NCI-H2081 treated with DMSO at 0.1 percent for 48 hours (cell line): ENCODE data around the gene CLEC2L.

Experiments used
- DNase-seq: peaks from one replicate; lab custom pipeline; 2025; lab: John Stamatoyannopoulos, UW

CLEC2L gene

DNA sequence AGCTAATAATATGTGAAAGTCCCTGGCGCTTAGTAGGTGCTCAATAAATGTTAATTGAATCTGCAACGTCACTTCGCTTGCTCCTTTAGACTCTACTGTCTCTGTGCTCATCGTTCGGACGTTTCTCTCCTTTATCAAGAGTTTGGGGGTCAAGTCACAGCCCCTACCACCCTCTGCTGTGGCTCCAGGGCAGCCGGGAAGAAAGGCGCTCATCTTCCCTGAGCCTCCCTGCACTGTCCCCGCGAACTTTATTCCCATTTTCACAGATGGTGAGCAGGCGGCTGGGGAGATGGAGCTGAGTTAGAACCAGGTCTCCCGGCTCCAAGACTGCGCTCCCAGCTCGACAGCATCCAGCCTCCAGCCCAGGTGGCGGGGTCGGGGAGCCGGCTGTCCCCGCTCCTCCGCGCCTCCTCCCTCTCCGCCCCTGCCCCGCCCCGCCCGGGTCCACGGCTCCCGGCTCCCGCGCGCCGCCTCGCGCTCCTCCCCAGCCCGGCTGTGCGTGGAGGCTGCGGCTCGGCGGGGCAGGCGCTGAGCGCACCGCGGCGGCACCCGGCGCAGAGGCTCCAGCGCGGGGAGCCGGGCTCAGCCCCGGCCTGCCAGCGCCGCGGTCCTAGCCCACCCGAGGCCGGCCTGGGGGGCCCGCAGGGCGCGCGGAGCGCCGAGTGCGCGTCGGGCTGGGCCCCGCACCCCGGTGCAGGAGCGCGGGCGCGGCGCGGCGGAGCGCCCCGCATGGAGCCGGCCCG, at the start of gene CLEC2L:
Gene CLEC2L, plus strand, starts transcription at position 487 of the 743 bp plus-strand sequence. Its CDS starts 243 bp downstream, at position 730.
- DNase-seq, result no peak

GRCh38 chr7:139476139-139476538, 47.3 kb upstream of the CLEC2L start:
- DNase-seq, result no peak

GRCh38 chr7:139476891-139477290, 46.6 kb upstream of the CLEC2L start:
- no peak for DNase-seq

DNA sequence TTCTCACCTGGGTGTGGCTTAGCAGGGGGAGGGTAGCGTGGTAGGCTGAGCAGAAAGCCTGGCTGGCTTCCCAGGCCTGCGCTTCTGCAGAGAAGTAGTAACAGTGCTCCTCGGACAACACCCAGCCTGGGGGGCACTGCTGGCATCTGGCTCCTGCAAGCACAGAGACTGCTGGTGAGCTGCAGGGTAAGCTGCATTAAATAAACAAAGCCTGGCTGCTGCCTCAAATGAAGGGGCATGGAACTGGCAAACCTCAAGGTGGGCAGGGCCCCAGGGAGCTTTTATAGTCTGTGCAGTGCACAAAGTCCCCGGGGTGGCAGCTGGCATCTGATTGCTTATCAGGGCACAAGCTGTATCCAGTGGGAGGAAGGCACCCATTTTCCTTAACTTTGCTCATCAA, 43.9 kb upstream of the CLEC2L start:
- no peak for DNase-seq

DNA sequence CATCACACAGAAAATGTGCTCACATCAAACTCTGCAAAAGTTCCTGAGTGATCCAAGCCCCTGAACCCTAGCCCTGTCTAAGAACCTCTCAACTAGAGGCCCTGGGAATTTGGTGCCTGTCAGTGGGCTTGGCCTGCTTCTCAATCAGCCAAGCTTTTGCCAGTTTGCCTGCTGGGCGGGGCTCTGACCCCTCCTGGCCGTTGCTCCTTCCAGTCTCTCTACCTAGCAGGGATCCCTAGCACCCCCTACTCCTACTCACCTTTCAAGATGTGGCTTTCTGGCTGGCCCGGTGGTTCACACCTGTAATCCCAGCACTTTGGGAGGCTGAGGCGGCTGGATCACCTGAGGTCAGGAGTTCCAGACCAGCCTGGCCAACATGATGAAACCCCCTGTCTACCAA, 42.1 kb upstream of the CLEC2L start:
- no peak for DNase-seq

DNA sequence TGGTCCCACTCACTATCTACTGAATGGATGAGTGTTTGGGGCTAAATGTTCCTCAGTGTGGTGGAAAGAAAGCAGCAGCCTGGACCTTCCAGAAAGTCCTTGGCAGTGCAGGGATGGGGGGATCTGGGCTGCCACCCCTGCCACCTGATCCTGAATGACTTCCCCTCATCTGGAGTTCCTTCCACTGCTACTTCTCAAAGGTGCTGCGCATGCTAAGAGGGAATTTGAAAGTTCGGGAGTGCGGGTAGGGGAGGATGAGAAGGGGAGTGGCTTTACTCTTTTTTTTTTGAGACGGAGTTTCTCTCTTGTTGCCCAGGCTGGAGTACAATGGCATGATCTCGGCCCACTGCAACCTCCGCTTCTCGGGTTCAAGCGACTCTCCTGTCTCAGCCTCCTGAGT, 41.4 kb upstream of the CLEC2L start:
- DNase-seq, result no peak

DNA sequence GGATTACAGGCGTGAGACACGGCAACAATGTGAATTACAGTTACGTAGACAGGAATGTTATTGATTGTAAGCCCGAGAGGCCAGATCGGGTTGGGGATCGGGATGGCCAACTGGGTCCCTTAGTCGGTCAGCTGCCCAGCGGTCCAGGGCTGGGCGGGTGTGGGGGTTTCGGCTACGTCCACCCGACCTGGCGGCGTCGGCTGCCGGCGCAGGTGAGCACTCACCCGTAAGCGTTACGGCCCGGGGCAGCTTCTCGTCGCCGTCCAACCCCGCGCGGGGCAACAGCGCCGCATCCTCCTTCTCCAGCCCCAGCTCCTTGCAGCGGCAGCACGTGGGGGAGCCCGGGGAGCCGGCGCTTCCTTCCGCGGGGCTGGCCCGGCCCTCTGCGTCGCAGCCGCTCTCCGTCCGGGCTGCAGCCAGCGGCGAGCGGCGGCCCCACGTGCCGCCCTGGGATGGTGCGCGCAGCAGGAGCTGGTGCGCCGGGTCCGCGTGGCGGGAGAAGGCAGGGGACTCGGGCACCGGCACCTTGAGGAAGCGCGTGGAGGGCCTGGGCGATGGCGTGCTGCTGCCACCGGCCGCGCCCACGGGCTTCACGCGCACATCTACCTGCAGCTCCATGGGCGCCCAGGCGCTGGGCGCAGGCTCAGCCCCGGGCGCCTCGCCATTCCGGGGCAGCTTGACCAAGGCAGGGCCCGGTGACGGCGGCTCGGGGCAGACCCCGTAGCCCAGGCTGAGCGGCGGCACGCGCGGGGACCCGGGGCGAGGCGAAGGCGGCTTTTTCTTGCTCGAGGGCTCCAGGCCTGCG, 40.6 kb upstream of the CLEC2L start:
- DNase-seq, result no peak

GRCh38 chr7:139487366-139488080, 36.0 kb upstream of the CLEC2L start:
- no peak for DNase-seq

DNA sequence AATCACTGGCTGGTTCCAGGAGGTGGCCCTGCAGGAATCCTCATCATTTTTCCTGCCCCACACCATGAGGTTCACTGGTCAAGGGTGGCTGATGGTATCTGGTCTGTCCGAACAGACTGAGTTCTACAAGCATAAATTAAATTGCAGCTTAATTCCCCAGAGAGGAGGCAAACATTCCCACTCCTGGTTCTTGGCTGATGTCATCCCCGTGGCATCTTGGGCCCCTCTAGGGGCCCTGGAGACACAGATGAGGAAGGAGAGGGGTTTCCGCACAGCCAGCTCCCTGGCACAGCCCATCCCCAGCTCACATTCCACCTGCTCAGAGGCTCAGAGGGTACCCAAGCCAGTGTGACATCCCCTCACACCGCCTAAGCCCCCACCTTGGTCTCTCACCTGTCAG, 34.7 kb upstream of the CLEC2L start:
- DNase-seq, result no peak

DNA sequence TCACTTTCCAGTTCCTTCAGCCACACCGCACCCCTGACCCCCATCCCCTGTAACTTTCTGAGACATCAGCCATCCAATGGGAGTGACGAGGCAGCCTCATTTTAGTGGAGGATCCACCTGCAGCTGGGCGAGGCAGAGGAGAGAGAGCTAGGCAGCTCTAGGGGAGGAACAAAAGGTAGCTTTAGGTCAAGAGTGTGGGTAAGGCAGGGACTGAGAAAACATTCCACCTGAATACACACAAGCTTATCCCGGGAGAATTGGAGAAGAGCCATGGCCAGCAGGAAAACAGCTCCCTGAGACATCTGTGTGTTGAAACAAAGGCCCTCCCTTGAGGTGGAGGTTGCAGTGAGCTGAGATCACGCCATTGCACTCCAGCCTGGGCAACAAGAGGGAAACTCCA, 33.4 kb upstream of the CLEC2L start:
- DNase-seq, result no peak

DNA sequence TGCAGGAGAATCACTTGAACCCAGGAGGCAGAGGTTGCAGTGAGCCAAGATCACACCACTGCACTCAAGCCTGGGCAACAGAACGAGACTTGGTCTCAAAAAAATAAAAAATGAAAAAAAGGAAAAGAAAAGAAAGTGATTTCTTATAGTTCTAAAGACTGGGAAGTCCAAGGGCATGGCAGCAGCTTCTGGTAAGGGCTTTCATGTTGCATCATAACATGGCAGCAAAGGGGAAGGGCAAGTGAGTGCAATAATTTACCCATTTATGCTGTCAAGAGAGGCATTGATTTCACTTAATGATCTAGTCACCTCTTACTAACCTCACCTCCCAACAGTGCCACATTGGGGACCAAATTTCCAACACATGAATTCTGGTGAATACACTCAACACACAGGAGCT, 31.2 kb upstream of the CLEC2L start:
- DNase-seq, result no peak

DNA sequence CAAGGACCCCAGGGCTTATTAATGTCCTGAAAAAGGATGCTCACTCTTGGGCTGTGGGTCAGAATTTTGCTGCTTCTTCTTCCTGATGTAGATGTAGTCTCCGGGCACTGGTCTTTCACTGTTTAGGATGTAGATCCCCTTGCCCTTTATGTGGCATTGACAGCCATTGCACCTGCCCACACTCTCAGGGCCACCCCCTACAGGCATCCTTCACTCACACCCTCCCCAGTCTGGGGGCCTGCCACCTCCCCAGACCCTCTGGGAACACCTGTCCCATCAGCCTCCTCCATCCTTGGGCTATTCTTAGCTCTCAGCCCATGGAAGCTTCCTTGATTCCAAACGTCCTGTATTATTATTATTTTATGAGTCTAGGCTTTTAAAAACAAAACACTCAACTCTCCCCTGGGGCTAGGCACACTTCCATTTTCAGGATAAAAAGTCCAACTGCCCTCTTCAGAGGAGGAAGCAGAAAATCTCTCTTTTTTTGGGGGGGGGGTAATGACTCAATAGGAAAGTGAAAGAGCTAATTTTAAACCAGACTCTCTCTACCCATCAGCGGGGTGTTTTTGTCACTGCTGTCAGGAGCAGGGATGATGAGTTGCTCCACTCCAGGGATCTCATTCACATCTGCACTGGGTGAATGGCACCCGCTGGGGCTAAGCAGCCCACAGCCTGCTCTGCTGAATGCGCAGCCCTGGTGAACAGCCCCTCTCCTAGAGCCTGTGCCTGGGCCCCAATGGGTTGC, 28.5 kb upstream of the CLEC2L start:
- DNase-seq, result no peak

- DNase-seq, result no peak
Observed at GRCh38 chr7:139495580-139496125, 27.8 kb upstream of the CLEC2L start.

DNA sequence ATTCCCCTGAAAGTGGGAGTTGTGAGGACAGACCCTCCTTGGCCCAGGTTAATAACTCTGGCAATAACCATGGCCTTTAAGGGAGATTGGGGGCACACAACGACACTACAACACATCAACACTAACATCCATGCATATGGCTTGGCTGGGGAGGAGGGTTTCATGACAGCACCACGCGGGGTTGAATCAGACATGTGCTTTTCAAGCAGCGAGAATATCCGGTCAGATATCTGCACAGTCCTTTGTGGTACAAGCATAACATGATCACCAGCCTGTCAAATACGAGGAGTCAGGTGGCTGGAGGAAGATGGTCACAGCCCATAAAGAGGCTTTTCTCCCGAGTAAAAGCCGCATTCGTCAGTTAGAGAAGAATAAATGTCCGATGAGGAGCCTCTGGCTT, 27.0 kb upstream of the CLEC2L start:
- DNase-seq, result no peak

DNA sequence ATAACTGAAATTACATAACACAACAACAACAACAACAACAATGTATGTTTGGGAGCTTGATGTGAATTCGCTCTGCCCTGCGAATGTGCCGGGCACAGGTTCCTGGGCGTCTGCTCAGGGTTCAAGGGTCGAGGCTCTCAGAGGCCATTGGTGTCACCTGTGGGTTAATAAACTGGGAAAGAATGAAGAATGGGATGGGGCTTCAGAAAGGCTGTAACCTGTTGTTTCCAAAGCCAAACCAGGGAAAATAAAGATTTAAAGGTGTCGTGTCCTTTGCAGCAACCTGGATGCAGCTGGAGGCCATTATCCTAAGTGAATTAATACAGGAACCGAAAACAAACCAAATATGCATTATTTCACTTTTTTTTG, 22.7 kb upstream of the CLEC2L start:
- no peak for DNase-seq

DNA sequence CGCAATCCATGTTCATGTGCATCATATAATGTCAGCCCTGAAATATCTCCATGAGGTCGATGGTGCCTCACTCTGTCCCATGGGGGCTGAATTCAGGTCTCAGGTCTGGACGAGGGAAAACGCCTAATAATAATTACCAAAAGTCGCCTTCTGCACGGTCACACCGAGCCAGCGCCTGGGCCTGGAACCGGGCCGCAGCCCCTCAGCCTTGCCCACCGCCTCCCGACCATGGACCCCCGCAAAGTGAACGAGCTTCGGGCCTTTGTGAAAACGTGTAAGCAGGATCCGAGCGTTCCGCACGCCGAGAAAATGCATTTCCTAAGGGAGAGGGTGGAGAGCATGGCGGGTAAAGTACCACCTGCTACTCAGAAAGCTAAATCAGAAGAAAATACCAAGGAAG, 21.3 kb upstream of the CLEC2L start:
- no peak for DNase-seq

DNA sequence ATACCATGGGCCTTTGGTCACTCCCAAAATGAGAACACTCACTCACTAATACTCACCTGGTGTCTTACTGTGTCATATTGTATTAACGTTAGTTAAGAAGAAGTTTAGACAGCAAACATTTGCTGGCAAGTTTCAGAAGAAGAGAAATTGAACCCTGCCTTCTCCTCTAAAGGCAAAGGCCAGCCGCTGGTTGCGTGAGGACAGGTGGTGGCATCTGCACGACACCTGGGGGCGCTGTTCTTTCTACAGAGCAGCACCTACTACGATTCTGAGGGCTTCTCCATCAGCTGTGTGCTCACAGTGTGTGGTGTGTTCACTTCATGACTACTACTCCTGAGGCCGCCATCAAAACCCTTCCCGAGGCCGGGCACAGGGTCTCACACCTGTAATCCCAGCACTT, 17.9 kb upstream of the CLEC2L start:
- DNase-seq, result no peak

DNA sequence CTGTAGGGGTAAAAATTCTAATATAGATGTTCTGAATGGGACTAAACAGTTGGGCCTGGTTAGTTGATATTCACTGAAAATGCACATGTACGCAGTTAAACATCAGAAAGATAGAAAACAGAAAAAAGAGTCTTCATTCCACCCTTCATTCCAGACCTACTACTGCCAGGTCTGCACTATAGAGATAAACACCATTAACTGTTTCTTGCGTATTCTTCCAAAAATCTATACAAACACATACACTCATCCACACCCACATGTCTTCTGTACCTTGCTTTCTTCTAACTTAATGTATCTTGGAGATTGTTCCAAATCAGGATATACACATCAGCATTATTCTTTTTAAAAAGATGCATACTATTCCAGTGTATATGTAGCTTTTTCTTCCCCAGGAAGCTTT, 13.9 kb upstream of the CLEC2L start:
- no peak for DNase-seq

DNA sequence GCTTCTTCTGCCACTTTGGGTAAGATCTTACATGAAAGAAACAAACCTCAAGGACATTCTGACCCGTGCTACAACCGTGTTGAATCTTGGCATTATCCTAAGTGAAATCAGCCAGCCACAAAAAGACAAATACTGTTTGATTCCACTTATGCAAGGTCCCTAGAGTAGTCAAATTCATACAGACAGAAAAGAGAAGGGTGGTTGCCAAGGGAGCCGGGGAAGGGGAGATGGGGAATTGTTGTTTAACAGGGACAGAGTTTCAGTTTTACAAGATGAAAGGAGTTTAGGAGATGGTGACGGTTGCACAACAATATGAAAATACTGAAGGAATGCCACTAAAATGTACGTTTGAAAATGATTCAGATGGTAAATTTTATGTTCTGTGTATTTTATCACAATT, 12.2 kb upstream of the CLEC2L start:
- no peak for DNase-seq

DNA sequence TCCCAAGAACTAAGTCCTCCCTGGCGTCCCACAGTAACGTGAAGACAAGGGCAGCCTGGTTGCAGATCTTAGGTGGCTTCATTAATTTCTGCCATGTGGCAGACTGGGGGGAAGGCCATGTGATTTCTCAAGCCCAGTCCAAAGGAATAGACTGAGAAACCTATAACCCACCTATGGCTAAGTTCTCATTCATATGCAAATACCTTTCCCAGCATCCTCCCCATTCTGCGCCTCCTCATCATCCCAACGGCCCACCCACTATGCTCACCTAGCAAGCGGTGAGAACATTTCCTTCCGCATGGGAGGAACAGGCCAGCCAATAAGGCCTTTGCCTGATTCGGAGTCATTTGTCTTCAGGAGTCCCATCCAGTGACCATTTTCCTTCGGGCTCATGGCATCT, 8.2 kb upstream of the CLEC2L start:
- DNase-seq, result no peak

- DNase-seq, result no peak
Observed at GRCh38 chr7:139521439-139521838, 2.0 kb upstream of the CLEC2L start.

DNA sequence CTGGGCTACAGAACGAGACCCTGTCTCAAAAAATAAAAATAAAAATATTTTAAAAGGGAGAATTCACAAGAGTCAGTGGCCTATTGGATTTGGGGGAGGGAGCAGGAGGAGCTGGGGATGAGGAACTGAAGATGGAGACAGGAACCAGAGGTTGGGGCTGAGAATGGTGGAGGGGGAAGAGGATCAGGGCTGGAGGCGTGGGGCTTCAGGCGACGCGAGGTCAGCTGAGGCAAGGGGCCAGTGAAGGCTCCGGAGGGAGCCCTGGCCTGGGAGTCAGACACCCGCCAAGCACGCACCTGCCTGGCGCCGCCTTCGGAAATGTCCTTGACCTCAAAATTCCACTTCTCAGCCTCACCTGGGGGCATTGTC, 671 bp upstream of the CLEC2L start:
- DNase-seq, result no peak
